Measurements from ENCODE around the gene GNRH2.

GNRH2 gene

DNA sequence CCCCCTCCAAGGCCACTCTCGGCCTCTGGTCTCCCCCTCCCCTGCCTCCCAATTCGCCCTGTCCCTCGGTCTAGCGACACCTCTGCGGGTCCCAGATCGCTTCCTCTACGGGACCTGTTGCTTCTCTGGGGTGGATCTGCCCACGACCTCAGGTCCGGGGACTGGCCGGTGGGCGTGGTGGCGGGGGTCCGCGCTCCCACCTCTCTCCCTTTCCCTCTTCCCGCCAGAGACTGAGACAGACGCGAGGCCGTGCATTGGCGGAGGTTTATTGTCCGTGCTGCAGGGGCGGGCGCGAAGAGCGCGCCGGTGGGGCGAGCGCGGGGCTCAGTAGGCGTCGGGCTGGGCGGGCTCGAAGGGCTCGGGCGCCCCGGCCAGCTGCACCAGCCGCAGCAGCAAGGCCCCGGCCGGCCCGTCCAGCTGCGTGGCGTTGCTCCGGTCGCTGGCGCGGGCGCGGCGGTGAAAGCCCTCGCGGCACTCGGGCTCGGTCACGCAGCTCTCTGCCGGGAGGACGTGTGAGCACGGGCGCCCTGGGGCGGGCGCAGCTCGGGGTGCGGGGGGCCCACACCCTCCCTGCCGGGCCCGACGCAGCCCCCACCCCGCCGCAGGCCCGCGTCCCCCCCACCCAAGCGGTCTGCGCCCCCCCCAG is 39.0 kb downstream of the GNRH2 start:
- Histone ChIP-seq H3K9me3 (ENCODE audit: severe bottlenecking) (no peaks in the 10 kb centered on the region), H3K27me3 (ENCODE audit: insufficient read depth, low read depth, severe bottlenecking) (no peaks in the 10 kb centered on the region), H3K27ac (no peak overlapping the region), H3K4me3 (ENCODE audit: low read depth, low read length) (no peak overlapping the region), H3K36me3 (no peaks in the 10 kb centered on the region)
- no peak for DNase-seq
- TF ChIP-seq CTCF (IDR thresholded peaks at IDR 0.05; ENCODE audit: low read depth, low read length), result no peak

DNA sequence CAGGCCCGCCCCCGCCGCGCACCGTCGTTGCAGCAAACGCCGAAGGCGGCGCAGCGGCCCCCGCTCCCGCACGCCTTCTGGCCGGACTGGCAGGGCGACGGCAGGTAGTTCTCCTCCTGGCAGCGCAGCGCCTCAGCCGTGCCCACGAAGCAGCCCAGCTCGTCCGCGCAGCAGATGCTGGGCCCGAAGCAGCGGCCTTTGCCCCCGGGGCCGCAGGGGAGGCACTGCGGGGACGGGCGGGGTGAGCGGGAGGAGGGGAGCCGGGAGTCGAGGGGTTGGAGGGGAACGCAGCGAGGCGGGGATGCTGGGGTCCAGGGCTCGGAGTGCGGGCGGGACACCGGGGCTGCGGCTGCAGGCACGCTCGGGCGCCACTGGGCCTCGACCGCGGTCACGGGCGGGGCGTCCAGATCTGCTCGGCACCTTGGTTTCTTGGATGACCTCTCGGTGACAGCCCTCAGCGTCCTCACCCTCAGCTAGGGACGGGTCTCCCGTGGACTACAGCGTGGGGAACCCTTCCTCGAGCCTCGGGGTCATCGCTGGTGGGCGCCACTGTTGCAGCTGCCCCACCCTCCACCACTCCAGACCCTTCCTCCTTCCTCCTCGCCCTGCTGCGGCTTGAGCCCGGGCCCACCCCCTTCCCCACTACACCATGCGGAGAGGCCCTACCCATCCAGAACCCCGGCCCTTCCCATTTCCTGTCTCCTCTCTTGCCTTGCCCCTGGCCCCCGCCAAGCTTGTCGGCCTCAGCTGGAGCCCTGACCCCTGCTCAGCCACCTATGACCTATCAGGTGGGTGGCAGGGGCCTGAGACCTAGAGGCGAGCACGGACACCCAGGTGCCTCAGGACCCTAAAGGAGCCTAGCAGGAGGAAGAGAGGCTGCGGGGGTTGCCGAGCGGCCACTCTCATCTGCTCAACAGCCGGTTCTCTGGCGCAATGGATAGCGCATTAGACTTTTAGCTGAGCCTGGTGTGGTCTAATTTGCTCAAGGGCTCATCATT is 39.8 kb downstream of the GNRH2 start:
- H3K9me3 ChIP-seq (ENCODE audit: severe bottlenecking), result no peaks in the 10 kb centered on the region
- no peak overlapping the region for H3K4me3 ChIP-seq (ENCODE audit: low read depth, low read length)
- no peak for TF ChIP-seq CTCF (IDR thresholded peaks at IDR 0.05; ENCODE audit: low read depth, low read length)
- no peaks in the 10 kb centered on the region for H3K27me3 ChIP-seq (ENCODE audit: insufficient read depth, low read depth, severe bottlenecking)
- no peaks in the 10 kb centered on the region for H3K36me3 ChIP-seq
- no peak overlapping the region for H3K27ac ChIP-seq
- no peak for DNase-seq

DNA sequence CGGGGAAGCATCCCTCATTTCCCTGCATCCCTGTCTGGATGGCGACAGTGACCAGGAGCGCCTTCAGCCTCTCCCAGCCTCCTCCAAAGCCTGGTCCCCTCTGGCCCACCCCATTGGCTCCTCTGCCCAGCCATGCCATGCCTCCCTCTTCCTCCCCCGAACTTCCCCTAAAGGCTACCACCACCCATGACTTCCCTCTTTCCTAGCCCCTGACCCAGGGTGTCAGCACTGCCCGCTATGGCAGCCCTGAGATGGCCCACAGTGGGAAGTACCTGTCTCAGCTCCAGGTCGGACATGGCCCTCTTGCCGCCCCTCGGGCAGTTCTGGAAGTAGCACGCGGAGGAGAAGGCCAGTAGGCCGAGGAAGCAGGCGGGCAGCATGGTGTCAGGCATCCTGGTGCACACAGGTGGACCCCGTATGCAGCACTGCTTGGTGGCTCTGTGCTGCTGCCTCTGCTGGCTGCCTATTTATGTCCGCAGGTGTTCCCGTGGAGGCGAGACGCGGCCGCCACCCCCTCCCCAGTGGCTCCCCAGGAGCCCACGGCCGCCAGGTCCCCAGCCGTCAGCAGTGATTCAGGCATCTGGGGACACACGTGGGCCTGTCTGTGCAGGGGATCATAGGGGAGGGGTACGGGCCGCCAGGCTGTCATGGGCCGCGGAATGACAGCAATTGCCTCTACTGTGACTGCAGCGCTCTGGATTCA is 41.0 kb downstream of the GNRH2 start, which contains the start of gene AVP:
TSS of gene AVP (minus strand) at position 442 of the 703 bp plus-strand sequence. CDS start at position 392, 50 bp downstream.
- no peaks in the 10 kb centered on the region for H3K27me3 ChIP-seq (ENCODE audit: insufficient read depth, low read depth, severe bottlenecking)
- no peaks in the 10 kb centered on the region for H3K9me3 ChIP-seq (ENCODE audit: severe bottlenecking)
- H3K27ac ChIP-seq, result no peak within 1 kb of the TSS
- no peak within 1 kb of the TSS for H3K4me3 ChIP-seq (ENCODE audit: low read depth, low read length)
- H3K36me3 ChIP-seq, result no peaks in the 10 kb centered on the region
- TF ChIP-seq CTCF (IDR thresholded peaks at IDR 0.05; ENCODE audit: low read depth, low read length), result no peak
- no peak for DNase-seq

DNA sequence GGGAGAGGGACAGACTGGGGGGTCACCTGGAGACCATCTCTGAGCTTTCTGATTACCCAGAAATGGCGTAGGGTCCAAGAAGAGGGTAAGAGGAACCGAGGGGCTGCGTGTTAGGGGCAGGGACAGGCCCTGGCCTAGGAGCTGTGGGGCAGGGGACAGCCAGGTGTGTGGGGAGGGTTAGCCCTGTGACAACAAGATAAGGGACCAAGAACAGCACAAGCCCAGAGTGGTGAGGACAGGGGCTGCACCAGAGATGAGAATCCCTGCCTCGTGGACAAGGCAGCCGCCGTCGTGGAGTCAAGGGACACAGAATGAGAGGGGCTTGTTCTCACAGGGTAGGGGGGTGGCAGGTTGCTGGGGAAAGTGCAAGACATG is 41.6 kb downstream of the GNRH2 start:
- no peak for DNase-seq
- Histone ChIP-seq H3K9me3 (ENCODE audit: severe bottlenecking) (no peaks in the 10 kb centered on the region), H3K36me3 (no peaks in the 10 kb centered on the region), H3K4me3 (ENCODE audit: low read depth, low read length) (no peak overlapping the region), H3K27ac (no peak overlapping the region), H3K27me3 (ENCODE audit: insufficient read depth, low read depth, severe bottlenecking) (no peaks in the 10 kb centered on the region)
- no peak for TF ChIP-seq CTCF (IDR thresholded peaks at IDR 0.05; ENCODE audit: low read depth, low read length)

- Histone ChIP-seq H3K36me3 (no peaks in the 10 kb centered on the region), H3K27me3 (ENCODE audit: insufficient read depth, low read depth, severe bottlenecking) (no peaks in the 10 kb centered on the region), H3K27ac (no peak overlapping the region), H3K9me3 (ENCODE audit: severe bottlenecking) (no peaks in the 10 kb centered on the region), H3K4me3 (ENCODE audit: low read depth, low read length) (no peak overlapping the region)
- TF ChIP-seq CTCF (IDR thresholded peaks at IDR 0.05; ENCODE audit: low read depth, low read length), result no peak
- DNase-seq, result no peak
These were observed 42.2 kb downstream of the GNRH2 start for GRCh38 chr20:3085571-3086072.
